ENCODE measurements around the gene C11orf54. TPM values are rescaled to one million over a fixed set of nuclear protein-coding genes. Genes with fewer than 3 reads are reported as not detected.

C11orf54 gene
- total RNA-seq, 2 donors from 2014 or later, result 37.1 to 59.4 TPM

GRCh38 chr11:93746101-93746500, 4.6 kb downstream of the C11orf54 start:
- TF ChIP-seq, protein P1, sequence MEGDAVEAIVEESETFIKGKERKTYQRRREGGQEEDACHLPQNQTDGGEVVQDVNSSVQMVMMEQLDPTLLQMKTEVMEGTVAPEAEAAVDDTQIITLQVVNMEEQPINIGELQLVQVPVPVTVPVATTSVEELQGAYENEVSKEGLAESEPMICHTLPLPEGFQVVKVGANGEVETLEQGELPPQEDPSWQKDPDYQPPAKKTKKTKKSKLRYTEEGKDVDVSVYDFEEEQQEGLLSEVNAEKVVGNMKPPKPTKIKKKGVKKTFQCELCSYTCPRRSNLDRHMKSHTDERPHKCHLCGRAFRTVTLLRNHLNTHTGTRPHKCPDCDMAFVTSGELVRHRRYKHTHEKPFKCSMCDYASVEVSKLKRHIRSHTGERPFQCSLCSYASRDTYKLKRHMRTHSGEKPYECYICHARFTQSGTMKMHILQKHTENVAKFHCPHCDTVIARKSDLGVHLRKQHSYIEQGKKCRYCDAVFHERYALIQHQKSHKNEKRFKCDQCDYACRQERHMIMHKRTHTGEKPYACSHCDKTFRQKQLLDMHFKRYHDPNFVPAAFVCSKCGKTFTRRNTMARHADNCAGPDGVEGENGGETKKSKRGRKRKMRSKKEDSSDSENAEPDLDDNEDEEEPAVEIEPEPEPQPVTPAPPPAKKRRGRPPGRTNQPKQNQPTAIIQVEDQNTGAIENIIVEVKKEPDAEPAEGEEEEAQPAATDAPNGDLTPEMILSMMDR (IDR thresholded peaks at IDR 0.05), result no peak
- H3K4me1 ChIP-seq, result no peaks in the 10 kb centered on the region
- no peak for DNase-seq
- intact Hi-C loops (cut with DNase I), result loop anchor here (5.0 kb wide), 1 partner anchor 36 kb away; the partner anchor contains the start of gene MED17
- no peaks in the 10 kb centered on the region for H3K36me3 ChIP-seq
- H3K27ac ChIP-seq, result no peak overlapping the region
- H3K27me3 ChIP-seq, result no peaks in the 10 kb centered on the region
- no peaks in the 10 kb centered on the region for H3K9me3 ChIP-seq
- no peak overlapping the region for H3K4me3 ChIP-seq
- H3K9ac ChIP-seq (ENCODE audit: low read depth in 2 of 2, low read length in 2 of 2), result no peak overlapping the region

DNA sequence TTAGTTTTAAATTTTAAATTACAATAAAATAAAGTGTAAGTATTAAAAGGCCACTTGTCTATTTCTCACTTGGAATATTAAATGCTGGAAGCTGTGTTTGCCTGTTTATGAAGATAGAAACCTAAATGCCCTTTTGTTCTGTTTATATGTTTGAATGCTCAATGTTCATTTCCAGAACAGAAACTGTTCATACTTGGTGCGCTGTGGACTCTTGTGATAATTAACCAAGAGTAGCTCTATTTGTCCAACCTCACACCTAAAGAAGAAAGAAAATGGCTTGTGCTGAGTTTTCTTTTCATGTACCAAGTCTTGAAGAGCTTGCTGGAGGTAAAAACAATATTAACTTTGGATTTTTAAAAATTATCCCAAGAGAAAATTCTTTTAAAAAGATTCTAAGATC, 5.7 kb downstream of the C11orf54 start:
- TF ChIP-seq, protein P1 (IDR thresholded peaks at IDR 0.05), result no peak
- H3K27ac ChIP-seq, result no peak overlapping the region
- H3K9me3 ChIP-seq, result no peaks in the 10 kb centered on the region
- H3K27me3 ChIP-seq, result no peaks in the 10 kb centered on the region
- H3K4me3 ChIP-seq, result no peak overlapping the region
- intact Hi-C loops (cut with DNase I), result loop anchor here (5.0 kb wide), 1 partner anchor 35 kb away; the partner anchor contains the start of gene MED17
- H3K36me3 ChIP-seq, result no peaks in the 10 kb centered on the region
- no peak for DNase-seq
- H3K9ac ChIP-seq (ENCODE audit: low read depth in 2 of 2, low read length in 2 of 2), result no peak overlapping the region
- no peaks in the 10 kb centered on the region for H3K4me1 ChIP-seq

GRCh38 chr11:93751001-93751400, 9.5 kb downstream of the C11orf54 start:
- Histone ChIP-seq H3K4me1 (no peaks in the 10 kb centered on the region), H3K36me3 (no peaks in the 10 kb centered on the region), H3K27ac (no peak overlapping the region), H3K4me3 (no peak overlapping the region), H3K9ac (ENCODE audit: low read depth in 2 of 2, low read length in 2 of 2) (no peak overlapping the region), H3K9me3 (no peaks in the 10 kb centered on the region), H3K27me3 (no peaks in the 10 kb centered on the region)
- TF ChIP-seq, protein P1 (IDR thresholded peaks at IDR 0.05), result no peak
- intact Hi-C loops (cut with DNase I), result no loop called here
- no peak for DNase-seq

DNA sequence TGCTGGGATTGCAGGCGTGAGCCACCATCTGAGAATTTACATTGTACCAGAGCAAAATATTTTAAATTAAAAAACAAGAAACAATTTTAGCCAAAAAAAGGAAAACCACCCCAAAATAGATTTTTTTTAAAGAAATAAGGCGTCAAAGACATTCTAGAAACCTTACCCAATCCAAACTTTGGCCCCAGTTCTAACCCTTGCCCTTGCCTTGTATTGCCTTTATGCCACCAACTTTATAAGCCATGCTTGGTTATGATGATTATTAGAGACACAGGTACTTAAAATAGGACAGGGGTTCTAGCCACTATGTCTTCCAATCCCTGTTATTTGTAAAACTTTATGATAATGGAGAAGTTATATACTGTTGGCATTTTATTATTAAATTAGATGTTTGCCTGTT, 11.8 kb downstream of the C11orf54 start:
- TF ChIP-seq, protein P1 (IDR thresholded peaks at IDR 0.05), result no peak
- no peak for DNase-seq
- intact Hi-C loops (cut with DNase I), result no loop called here
- Histone ChIP-seq H3K4me3 (no peak overlapping the region), H3K36me3 (peaks cover 2% of the 10 kb centered on the region), H3K9ac (ENCODE audit: low read depth in 2 of 2, low read length in 2 of 2) (no peak overlapping the region), H3K9me3 (no peaks in the 10 kb centered on the region), H3K4me1 (no peaks in the 10 kb centered on the region), H3K27ac (no peak overlapping the region), H3K27me3 (no peaks in the 10 kb centered on the region)

DNA sequence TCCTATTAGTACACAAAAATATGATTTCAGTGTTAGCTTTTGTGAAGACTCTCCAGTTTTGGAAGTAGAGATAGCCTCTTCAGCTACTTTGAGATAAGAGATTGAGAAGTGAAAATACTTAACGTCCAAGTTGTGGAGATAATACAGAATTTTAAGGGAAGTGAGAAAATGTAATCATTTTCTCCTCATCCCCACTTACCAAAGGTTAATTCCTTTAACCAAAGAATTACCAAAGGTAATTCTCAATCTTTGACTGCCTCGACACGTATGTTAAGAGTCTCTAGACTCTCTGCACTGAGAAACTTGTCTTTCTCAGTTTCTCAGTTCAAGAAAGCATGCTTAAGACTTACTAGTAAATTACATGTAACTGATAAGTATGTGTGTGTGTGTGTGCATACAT, 15.3 kb downstream of the C11orf54 start:
- peaks cover 10% of the 10 kb centered on the region for H3K36me3 ChIP-seq

More for the DNA sequence above, 15.3 kb downstream of the C11orf54 start:
- Histone ChIP-seq H3K27me3 (no peaks in the 10 kb centered on the region), H3K4me1 (no peaks in the 10 kb centered on the region), H3K9ac (ENCODE audit: low read depth in 2 of 2, low read length in 2 of 2) (no peak overlapping the region), H3K27ac (no peak overlapping the region), H3K9me3 (no peaks in the 10 kb centered on the region), H3K4me3 (no peak overlapping the region)
- TF ChIP-seq, protein P1 (IDR thresholded peaks at IDR 0.05), result no peak
- DNase-seq, result no peak
- intact Hi-C loops (cut with DNase I), result no loop called here
